Neuronal stem cell (in vitro differentiated cells): ENCODE data around the gene LASP1. TPM values are rescaled to one million over a fixed set of nuclear protein-coding genes. Genes with fewer than 3 reads are reported as not detected.

Experiments used
- DNase-seq: peaks from one replicate; pipeline ENCODE4 v3.0.0-alpha.2; 2013; ENCODE audit warnings: low spot score
- H2AFZ ChIP-seq: one replicate; pipeline ENCODE4 v1.6.1; 2013; ENCODE audit warnings: mild to moderate bottlenecking, low read length, inconsistent platforms
- H2AK5ac ChIP-seq: 2 replicates; pipeline ENCODE4 v1.6.1; 2013; ENCODE audit warnings: low read depth, mild to moderate bottlenecking, inconsistent platforms, low read length, moderate library complexity, mixed read lengths
- H2BK120ac ChIP-seq: 2 replicates; pipeline ENCODE4 v1.6.1; 2013; ENCODE audit warnings: low read depth, mild to moderate bottlenecking, inconsistent platforms, low read length, moderate library complexity, mixed read lengths
- H2BK12ac ChIP-seq: one replicate; pipeline ENCODE4 v1.6.1; 2013; ENCODE audit warnings: low read length, inconsistent platforms
- H2BK15ac ChIP-seq: 2 replicates; pipeline ENCODE4 v1.6.1; 2013; ENCODE audit warnings: mild to moderate bottlenecking, low read length, inconsistent platforms, mixed read lengths
- H2BK5ac ChIP-seq: one replicate; pipeline ENCODE4 v1.6.1; 2013; ENCODE audit warnings: inconsistent platforms, mild to moderate bottlenecking, low read length, moderate library complexity
- H3K14ac ChIP-seq: one replicate; pipeline ENCODE4 v1.6.1; 2013; ENCODE audit warnings: low read length, inconsistent platforms
- H3K18ac ChIP-seq: 2 replicates; pipeline ENCODE4 v1.6.1; 2013; ENCODE audit warnings: low read length, inconsistent platforms
- H3K23ac ChIP-seq: 2 replicates; pipeline ENCODE4 v1.6.1; 2013; ENCODE audit warnings: low read depth, mild to moderate bottlenecking, mixed read lengths, low read length, inconsistent platforms; ENCODE audit not compliant: poor library complexity
- H3K27ac ChIP-seq: replicated peaks from 3 replicates; pipeline ENCODE4 v1.5.1; 2013; ENCODE audit warnings: low read length, inconsistent platforms
- H3K27me3 ChIP-seq, 3 experiments: 2 replicates each; pipeline ENCODE4 v1.6.1; 2013; ENCODE audit warnings: low read length in 3 of 3, mild to moderate bottlenecking in 2 of 3, inconsistent platforms in 1 of 3, low read depth in 1 of 3, mixed read lengths in 1 of 3, moderate library complexity in 1 of 3; ENCODE audit not compliant: control insufficient read depth in 3 of 3, insufficient read depth in 3 of 3
- H3K36me3 ChIP-seq, 2 donors: replicated peaks in 1 of 2; 2 replicates each; pipeline ENCODE4 v1.6.1; 2013; ENCODE audit warnings: low read length in 2 of 2; ENCODE audit not compliant: control insufficient read depth in 2 of 2, insufficient read depth in 2 of 2
- H3K4ac ChIP-seq: 2 replicates; pipeline ENCODE4 v1.6.1; 2013; ENCODE audit warnings: inconsistent platforms, mild to moderate bottlenecking, low read length, moderate library complexity
- H3K4me1 ChIP-seq, 2 donors: 1 replicate in 1 of 2; 2 replicates in 1 of 2; pipeline ENCODE4 v1.6.1; 2013; ENCODE audit warnings: low read length in 2 of 2, low read depth in 1 of 2; ENCODE audit not compliant: control insufficient read depth in 2 of 2, insufficient read depth in 1 of 2
- H3K4me2 ChIP-seq: one replicate; pipeline ENCODE4 v1.6.1; 2013; ENCODE audit warnings: mild to moderate bottlenecking, low read length, inconsistent platforms; ENCODE audit not compliant: insufficient read depth, poor library complexity, severe bottlenecking
- H3K4me3 ChIP-seq, 2 donors: 2 replicates each; pipeline ENCODE4 v1.5.1; 2013; ENCODE audit warnings: low read length in 2 of 2, mild to moderate bottlenecking in 2 of 2, inconsistent platforms in 1 of 2, moderate library complexity in 1 of 2
- H3K79me1 ChIP-seq: one replicate; pipeline ENCODE4 v1.6.1; 2013; ENCODE audit warnings: low read depth, mild to moderate bottlenecking, inconsistent platforms, low read length, moderate library complexity
- H3K9ac ChIP-seq: one replicate; pipeline ENCODE4 v1.6.1; 2013; ENCODE audit warnings: mild to moderate bottlenecking, low read depth, low read length, inconsistent platforms; ENCODE audit not compliant: poor library complexity
- H3K9me3 ChIP-seq, 2 donors: replicated peaks in 1 of 2; 2 replicates each; pipeline versions ENCODE3 to v1.6.1; 2013; ENCODE audit warnings: low read length in 2 of 2, mild to moderate bottlenecking in 2 of 2, inconsistent platforms in 1 of 2, low read depth in 1 of 2, mixed read lengths in 1 of 2, moderate library complexity in 1 of 2; ENCODE audit not compliant: control insufficient read depth in 2 of 2, insufficient read depth in 1 of 2
- H4K8ac ChIP-seq: one replicate; pipeline ENCODE4 v1.6.1; 2013; ENCODE audit warnings: low read depth, mild to moderate bottlenecking, inconsistent platforms, low read length, moderate library complexity
- H4K91ac ChIP-seq: one replicate; pipeline ENCODE4 v1.6.1; 2013; ENCODE audit warnings: low read length, low read depth, mild to moderate bottlenecking, inconsistent platforms; ENCODE audit not compliant: poor library complexity
- WGBS, 2 donors: extraction: QIAGEN DNeasy Blood & Tissue Kit; methylation state at CpG; one replicate each; pipeline ENCODE4 v1.1.7; 2013; ENCODE audit warnings: missing lambda C conversion rate in 2 of 2, mixed read lengths in 1 of 2; ENCODE audit not compliant: insufficient read length in 2 of 2, insufficient replicate concordance in 1 of 2; ENCODE audit errors: extremely low coverage in 2 of 2; 5-methylcytosine and 5-hydroxymethylcytosine counted together
- small RNA-seq: library from polyadenylated mRNA; stranded (forward); fragments of <200 nt; extraction: miRNeasy Mini kit (QIAGEN cat#:217004); gene quantifications from one replicate; pipeline ENCODE3, GENCODE V24; 2013; ENCODE audit not compliant: insufficient read depth

Gene LASP1

GRCh38 chr17:38969281-38969680, 99.4 kb downstream of the LASP1 start:
- Histone ChIP-seq H3K4me2 (no peak overlapping the region), H2BK15ac (no peak overlapping the region), H3K23ac (no peak overlapping the region), H3K27ac (no peak overlapping the region), H2BK120ac (no peak overlapping the region), H3K9ac (no peak overlapping the region), H4K8ac (no peak overlapping the region), H3K36me3 (no peaks in the 10 kb centered on the region), H3K9me3 (peaks cover 0 to 6% of the 10 kb centered on the region in 2 donors), H2AFZ (no peak overlapping the region), H3K4me3 (no peak overlapping the region), H3K18ac (no peak overlapping the region), H4K91ac (no peak overlapping the region), H3K4me1 (peaks cover 0 to 2% of the 10 kb centered on the region in 2 donors), H3K27me3 (peaks cover 0 to 4% (median 0%) of the 10 kb centered on the region in 3 experiments), H2BK5ac (no peak overlapping the region), H2BK12ac (no peak overlapping the region), H3K4ac (no peak overlapping the region), H3K79me1 (no peaks in the 10 kb centered on the region), H3K14ac (no peak overlapping the region), H2AK5ac (no peak overlapping the region)
- DNase-seq: no peak
- no CpG with 5 or more reads among the region's 4 CpGs for WGBS, 2 donors

- H3K23ac ChIP-seq: no peak overlapping the region
- no peak overlapping the region for H4K8ac ChIP-seq
- no peak overlapping the region for H2BK120ac ChIP-seq
- no peak overlapping the region for H3K4me2 ChIP-seq
- WGBS, 2 donors: no CpG with 5 or more reads among the region's 4 CpGs
- no peak overlapping the region for H2AFZ ChIP-seq
- H3K27ac ChIP-seq: no peak overlapping the region
- no peaks in the 10 kb centered on the region for H3K36me3 ChIP-seq
- peaks cover 0 to 2% of the 10 kb centered on the region in 2 donors for H3K4me1 ChIP-seq
- peaks cover 0 to 6% of the 10 kb centered on the region in 2 donors for H3K9me3 ChIP-seq
- H3K27me3 ChIP-seq: peaks cover 0 to 4% (median 0%) of the 10 kb centered on the region in 3 experiments
- no peak overlapping the region for H3K14ac ChIP-seq
- DNase-seq: no peak
- no peak overlapping the region for H2BK12ac ChIP-seq
- no peak overlapping the region for H3K4me3 ChIP-seq
- no peaks in the 10 kb centered on the region for H3K79me1 ChIP-seq
- no peak overlapping the region for H3K4ac ChIP-seq
- H2AK5ac ChIP-seq: no peak overlapping the region
- H3K18ac ChIP-seq: no peak overlapping the region
- no peak overlapping the region for H4K91ac ChIP-seq
- H2BK15ac ChIP-seq: no peak overlapping the region
- H2BK5ac ChIP-seq: no peak overlapping the region
- H3K9ac ChIP-seq: no peak overlapping the region
Measured at GRCh38 chr17:38970128-38970527, 100.3 kb downstream of the LASP1 start.

DNA sequence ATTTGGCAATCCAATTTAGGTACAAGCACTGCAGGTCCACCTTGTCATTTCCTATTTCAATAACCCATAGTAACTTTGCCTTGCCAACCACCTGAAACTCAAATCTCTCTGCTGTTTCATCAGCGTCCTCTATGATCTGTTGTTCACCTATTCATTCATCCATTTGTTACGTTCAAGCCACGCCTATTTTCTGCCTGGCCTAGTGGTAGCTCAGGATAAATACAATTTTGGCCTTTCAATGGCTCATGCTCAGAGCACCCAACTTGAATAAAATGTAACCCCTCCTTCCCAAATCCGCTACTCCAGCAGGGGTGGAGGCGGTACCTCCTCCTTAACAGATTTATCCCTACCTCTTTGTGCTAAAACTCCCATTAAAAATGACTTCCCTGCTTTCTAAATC, 100.9 kb downstream of the LASP1 start:
- Histone ChIP-seq H4K91ac (no peak overlapping the region), H3K9ac (no peak overlapping the region), H3K79me1 (no peaks in the 10 kb centered on the region), H3K27me3 (peaks cover 0 to 4% (median 0%) of the 10 kb centered on the region in 3 experiments), H3K14ac (no peak overlapping the region), H2BK12ac (no peak overlapping the region), H2AK5ac (no peak overlapping the region), H3K4me3 (no peak overlapping the region), H2BK5ac (no peak overlapping the region), H2BK120ac (no peak overlapping the region), H2BK15ac (no peak overlapping the region), H3K36me3 (no peaks in the 10 kb centered on the region), H3K4me2 (no peak overlapping the region), H3K27ac (no peak overlapping the region), H3K18ac (no peak overlapping the region), H3K4ac (no peak overlapping the region), H3K4me1 (peaks cover 0 to 2% of the 10 kb centered on the region in 2 donors), H3K23ac (no peak overlapping the region), H3K9me3 (peaks cover 0 to 6% of the 10 kb centered on the region in 2 donors), H4K8ac (no peak overlapping the region), H2AFZ (no peak overlapping the region)
- WGBS, 2 donors: no CpG with 5 or more reads among the region's 5 CpGs
- no peak for DNase-seq

Small RNA genes within 50 kb of the gene (small RNA-seq; reads per million reads assigned to genes)
- not detected for gene MIR4727
- gene MIR6779: not detected
- gene SNORA21: not detected
- gene SNORA21B: not detected
